Muscle of arm (tissue), 12 donors: ENCODE measurements around the gene ANKRD55. TPM values are rescaled to one million over a fixed set of nuclear protein-coding genes. Genes with fewer than 3 reads are reported as not detected.
"Not testable (repeated sequence)": the region's sequence is repeated elsewhere in the genome, so short reads cannot be mapped to it uniquely, and the experiment has no call there.

ENCODE experiments used
- DNase-seq: peaks from one replicate; pipeline ENCODE4 v3.0.0-alpha.2; 2013
- polyA plus RNA-seq, 12 donors: library from polyadenylated mRNA; unstranded; fragments of 120-200 nt; gene quantifications; one replicate each; pipeline ENCODE4 v1.2.1, GENCODE V29; 2013; ENCODE audit not compliant: insufficient read length in 12 of 12

ANKRD55 gene
- polyA plus RNA-seq, 12 donors = 0.17 to 0.68 (median 0.34) TPM; not detected in 4

DNA sequence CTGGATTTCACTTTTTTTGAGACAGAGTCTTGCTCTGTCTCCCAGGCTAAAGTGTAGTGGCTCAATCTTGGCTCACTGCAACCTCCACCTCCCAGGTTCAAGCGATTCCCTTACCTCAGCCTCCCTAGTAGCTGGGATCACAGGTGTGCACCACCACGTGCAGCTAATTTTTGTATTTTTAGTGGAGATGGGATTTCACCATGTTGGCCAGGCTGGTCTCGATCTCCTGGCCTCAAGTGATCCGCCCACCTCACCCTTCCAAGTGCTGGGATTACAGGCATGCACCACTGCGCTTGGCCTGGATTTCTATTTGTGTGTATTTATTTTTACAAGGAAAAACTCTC lies 154.0 kb downstream of the ANKRD55 start:
- DNase-seq = not testable (repeated sequence)

- DNase-seq = no peak
These were observed 154.6 kb downstream of the ANKRD55 start for GRCh38 chr5:56078278-56079156.

GRCh38 chr5:56077796-56078233 lies 155.3 kb downstream of the ANKRD55 start:
- no peak for DNase-seq

DNA sequence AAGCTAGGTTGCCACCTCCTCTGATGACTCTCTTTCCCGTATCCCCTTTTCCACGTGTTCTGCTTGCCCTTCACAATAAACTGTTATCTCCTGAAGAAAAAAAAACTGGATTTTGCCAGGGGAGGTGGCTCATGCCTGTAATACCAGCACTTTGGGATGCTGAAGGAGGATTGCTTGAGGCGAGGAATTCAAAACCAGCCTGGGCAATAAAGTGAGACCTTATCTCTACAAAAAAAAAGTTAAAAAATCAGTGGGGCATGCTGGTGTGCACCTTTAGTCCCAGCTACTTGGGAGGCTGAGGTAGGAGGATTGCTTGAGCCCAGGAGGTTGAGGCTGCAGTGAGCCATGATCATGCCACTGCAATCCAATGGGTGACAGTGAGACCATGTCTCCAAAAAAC lies 156.6 kb downstream of the ANKRD55 start:
- DNase-seq = no peak

- DNase-seq = peak; percentile 74
These were observed 157.8 kb downstream of the ANKRD55 start for GRCh38 chr5:56075361-56075760.

DNA sequence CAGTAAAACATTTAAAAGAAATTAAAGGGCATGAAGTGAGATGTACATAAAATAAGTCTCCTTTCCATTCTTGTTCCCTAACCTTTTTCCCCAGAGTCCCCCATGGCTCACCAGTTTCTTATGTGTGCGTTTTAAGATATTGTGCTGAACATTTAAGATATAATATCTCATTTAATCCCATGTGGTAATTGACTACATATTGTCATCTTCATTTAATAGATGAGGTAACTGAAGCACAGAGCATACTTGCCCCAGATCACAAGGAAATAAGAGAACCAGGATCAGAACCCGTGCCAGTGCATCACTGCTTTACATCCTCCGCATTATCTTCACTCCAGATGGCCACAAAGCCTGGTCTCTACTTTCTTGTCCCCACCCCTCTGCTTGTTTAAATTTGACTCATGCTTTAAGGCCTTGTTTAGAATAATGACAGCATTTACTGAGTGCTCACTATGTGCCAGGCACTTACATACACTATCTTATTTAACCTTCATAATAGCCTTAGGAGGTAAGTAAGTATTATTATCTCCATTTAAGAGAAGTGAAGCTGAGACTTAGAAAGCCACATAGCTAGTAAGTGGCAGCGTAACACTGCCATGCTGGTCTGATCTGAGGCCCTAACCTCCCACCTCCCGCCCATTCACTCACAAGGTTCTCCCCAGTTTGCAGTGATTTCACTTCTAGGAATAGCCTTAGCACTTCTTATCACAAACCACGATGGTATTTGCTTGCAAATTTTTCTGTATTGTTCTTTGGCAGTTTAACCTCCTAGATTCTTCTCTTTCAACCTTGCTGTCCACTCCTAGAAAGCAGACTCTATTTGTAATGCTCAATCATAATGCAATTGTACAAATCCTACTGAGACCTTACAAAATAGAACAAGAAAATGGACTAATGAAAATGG lies 160.0 kb downstream of the ANKRD55 start:
- DNase-seq = no peak

DNA sequence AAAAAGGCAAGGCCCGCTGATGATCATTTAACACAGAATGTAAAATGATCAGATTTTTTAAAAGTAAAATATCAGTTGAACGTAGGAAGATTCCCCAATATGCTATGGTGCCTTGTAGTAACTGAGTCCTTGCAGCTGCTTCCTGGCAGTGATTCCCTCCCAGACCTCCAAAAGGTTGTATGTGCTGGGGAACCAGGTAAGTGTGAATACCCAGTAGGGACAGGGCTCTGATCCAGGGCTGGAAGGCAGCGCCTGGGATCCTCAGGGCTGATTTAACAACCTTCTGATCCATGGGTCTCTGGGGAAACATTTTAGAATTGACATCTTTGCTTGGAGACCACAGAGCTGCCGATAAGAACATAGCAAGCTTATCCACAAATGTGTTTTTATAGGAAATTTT lies 161.7 kb downstream of the ANKRD55 start:
- DNase-seq = no peak

- peak; percentile 73 for DNase-seq
These were observed 162.2 kb downstream of the ANKRD55 start for GRCh38 chr5:56070851-56071465.

- no peak for DNase-seq
These were observed 163.4 kb downstream of the ANKRD55 start for GRCh38 chr5:56069652-56070226.

- no peak for DNase-seq
These were observed 166.1 kb downstream of the ANKRD55 start for GRCh38 chr5:56066931-56067450.

DNA sequence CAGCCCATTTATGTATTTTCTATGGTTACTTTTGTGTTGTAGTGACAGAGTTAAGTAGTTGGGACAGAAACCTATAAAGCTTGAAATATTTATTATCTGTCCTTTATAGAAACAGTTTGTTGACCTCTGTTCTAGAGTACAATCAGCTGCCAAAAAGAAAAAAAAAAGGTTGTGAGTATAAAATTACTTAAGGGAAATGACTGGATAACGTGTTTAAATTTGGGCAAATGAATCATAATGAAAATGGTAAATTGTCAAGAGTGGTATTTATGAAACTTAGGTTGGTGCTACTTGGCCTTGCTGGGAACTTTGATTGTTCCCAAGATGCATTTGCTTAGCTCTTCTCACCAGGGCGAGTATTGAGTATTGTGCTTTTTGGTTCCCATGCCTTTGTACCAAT lies 168.1 kb downstream of the ANKRD55 start:
- DNase-seq = no peak

GRCh38 chr5:56060276-56061110 lies 172.6 kb downstream of the ANKRD55 start:
- no peak for DNase-seq

GRCh38 chr5:56059854-56060253 lies 173.3 kb downstream of the ANKRD55 start:
- DNase-seq = no peak

- DNase-seq = no peak
These were observed 176.3 kb downstream of the ANKRD55 start for GRCh38 chr5:56056875-56057274.

- DNase-seq = no peak
These were observed 177.3 kb downstream of the ANKRD55 start for GRCh38 chr5:56055859-56056258.

- no peak for DNase-seq
These were observed 177.8 kb downstream of the ANKRD55 start for GRCh38 chr5:56055287-56055686.

DNA sequence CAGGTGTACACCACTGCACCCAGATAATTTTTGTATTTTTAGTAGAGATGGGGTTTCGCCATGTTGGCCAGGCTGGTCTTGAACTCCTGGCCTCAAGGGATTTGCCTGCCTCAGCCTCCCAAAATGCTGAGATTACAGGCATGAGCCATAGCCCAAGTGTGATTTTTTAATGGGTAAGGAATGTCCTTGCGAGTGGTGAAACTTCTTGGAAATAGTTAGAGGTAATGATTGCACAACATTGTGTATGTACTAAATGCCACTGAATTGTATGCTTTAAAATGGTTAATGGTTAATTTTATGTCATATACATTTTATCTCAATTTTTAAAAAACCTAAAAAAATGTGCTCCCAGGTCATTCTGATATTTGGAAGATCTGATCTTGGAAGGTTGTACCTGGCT lies 178.5 kb downstream of the ANKRD55 start:
- no peak for DNase-seq

- DNase-seq = no peak
These were observed 179.8 kb downstream of the ANKRD55 start for GRCh38 chr5:56053363-56053762.

- no peak for DNase-seq
These were observed 180.4 kb downstream of the ANKRD55 start for GRCh38 chr5:56052735-56053134.

- no peak for DNase-seq
These were observed 182.4 kb downstream of the ANKRD55 start for GRCh38 chr5:56050551-56051255.
